Ishikawa (cell line): ENCODE results near the gene LIMA1.
A peak's percentile ranks its signal among the peaks of the same experiment; 100 is the strongest.

Experiments
- CEBPB ChIP-seq: IDR thresholded peaks from 2 replicates; pipeline ENCODE4 v1.6.1; 2012
- EGR1 ChIP-seq: IDR thresholded peaks from 2 replicates; pipeline ENCODE4 v1.6.1; 2012
- EP300 ChIP-seq: IDR thresholded peaks from 2 replicates; pipeline ENCODE4 v1.6.1; 2012; ENCODE audit warnings: borderline replicate concordance
- NFIC ChIP-seq: IDR thresholded peaks from 2 replicates; pipeline ENCODE4 v1.6.1; 2012
- RAD21 ChIP-seq: IDR thresholded peaks from 2 replicates; pipeline ENCODE4 v1.6.1; 2012; ENCODE audit warnings: low read depth
- TAF1 ChIP-seq: IDR thresholded peaks from 2 replicates; pipeline ENCODE4 v1.6.1; 2012; ENCODE audit warnings: low read depth, mild to moderate bottlenecking
- TEAD4 ChIP-seq: IDR thresholded peaks from 2 replicates; pipeline ENCODE4 v1.6.1; 2012
- YY1 ChIP-seq: IDR thresholded peaks from 2 replicates; pipeline ENCODE4 v1.6.1; 2012; ENCODE audit warnings: low read depth
- ZBTB7A ChIP-seq: IDR thresholded peaks from 2 replicates; pipeline ENCODE4 v1.6.1; 2012; ENCODE audit warnings: low read depth
- TF ChIP-seq, protein P1 (sequence below): IDR thresholded peaks from 2 replicates; pipeline ENCODE4 v1.6.1; 2012
- TF ChIP-seq, protein P2 (sequence below): IDR thresholded peaks from 2 replicates; pipeline ENCODE4 v1.6.1; 2012; ENCODE audit warnings: low read depth, mild to moderate bottlenecking

DNA sequence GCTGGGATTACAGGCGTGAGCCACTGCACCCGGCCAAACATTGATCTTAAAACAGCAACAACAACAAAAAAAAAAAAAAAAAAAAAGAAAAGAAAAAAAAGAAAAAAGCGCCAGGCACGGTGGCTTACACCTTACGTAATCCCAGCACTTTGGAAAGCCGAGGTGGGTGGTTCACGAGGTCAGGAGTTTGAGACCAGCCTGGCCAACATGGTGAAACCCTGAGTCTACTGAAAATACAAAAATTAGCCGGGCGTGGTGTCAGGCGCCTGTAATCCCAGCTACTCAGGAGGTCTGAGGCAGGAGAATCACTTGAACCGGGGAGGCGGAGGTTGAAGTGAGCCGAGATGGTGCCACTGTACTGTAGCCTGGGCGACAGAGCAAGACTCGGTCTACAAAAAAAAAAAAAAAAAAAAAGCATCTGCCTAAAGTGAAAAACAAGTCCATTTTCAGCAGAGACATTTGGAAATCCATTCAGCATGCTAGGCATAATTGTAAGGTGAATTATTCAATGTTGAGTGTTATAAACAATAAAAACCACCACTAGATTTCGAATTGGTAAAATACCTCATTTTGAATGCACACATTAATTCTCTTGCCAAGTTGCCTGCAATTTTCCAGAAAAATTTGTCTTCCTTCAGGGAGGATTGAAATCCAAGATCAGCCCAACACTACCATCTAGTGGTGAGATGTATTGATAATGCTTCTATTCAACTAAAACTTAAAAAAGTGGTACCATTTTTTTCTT lies 108.2 kb downstream of the LIMA1 start:
- TF ChIP-seq NFIC: no peak
- no peak for TF ChIP-seq ZBTB7A
- TF ChIP-seq, protein P1, sequence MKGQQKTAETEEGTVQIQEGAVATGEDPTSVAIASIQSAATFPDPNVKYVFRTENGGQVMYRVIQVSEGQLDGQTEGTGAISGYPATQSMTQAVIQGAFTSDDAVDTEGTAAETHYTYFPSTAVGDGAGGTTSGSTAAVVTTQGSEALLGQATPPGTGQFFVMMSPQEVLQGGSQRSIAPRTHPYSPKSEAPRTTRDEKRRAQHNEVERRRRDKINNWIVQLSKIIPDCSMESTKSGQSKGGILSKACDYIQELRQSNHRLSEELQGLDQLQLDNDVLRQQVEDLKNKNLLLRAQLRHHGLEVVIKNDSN: no peak
- no peak for TF ChIP-seq EGR1
- TF ChIP-seq TEAD4: no peak
- no peak for TF ChIP-seq EP300
- TF ChIP-seq RAD21: peak; percentile 85
- no peak for TF ChIP-seq TAF1
- TF ChIP-seq CEBPB: no peak
- TF ChIP-seq, protein P2, sequence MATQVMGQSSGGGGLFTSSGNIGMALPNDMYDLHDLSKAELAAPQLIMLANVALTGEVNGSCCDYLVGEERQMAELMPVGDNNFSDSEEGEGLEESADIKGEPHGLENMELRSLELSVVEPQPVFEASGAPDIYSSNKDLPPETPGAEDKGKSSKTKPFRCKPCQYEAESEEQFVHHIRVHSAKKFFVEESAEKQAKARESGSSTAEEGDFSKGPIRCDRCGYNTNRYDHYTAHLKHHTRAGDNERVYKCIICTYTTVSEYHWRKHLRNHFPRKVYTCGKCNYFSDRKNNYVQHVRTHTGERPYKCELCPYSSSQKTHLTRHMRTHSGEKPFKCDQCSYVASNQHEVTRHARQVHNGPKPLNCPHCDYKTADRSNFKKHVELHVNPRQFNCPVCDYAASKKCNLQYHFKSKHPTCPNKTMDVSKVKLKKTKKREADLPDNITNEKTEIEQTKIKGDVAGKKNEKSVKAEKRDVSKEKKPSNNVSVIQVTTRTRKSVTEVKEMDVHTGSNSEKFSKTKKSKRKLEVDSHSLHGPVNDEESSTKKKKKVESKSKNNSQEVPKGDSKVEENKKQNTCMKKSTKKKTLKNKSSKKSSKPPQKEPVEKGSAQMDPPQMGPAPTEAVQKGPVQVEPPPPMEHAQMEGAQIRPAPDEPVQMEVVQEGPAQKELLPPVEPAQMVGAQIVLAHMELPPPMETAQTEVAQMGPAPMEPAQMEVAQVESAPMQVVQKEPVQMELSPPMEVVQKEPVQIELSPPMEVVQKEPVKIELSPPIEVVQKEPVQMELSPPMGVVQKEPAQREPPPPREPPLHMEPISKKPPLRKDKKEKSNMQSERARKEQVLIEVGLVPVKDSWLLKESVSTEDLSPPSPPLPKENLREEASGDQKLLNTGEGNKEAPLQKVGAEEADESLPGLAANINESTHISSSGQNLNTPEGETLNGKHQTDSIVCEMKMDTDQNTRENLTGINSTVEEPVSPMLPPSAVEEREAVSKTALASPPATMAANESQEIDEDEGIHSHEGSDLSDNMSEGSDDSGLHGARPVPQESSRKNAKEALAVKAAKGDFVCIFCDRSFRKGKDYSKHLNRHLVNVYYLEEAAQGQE: no peak
- no peak for TF ChIP-seq YY1
